Measurements from ENCODE around the gene MYOZ3.

The MYOZ3 gene

GRCh38 chr5:150632305-150633160, 28.5 kb upstream of the MYOZ3 start:
- H2AFZ ChIP-seq (ENCODE audit: low read depth, low read length) = no peak overlapping the region
- H3K27ac ChIP-seq (ENCODE audit: low read length) = no peak overlapping the region
- no peaks in the 10 kb centered on the region for H3K9me3 ChIP-seq (ENCODE audit: insufficient read depth, low read length)
- peaks cover 5% of the 10 kb centered on the region; the same call in 1 of the 2 replicates for H3K79me2 ChIP-seq (ENCODE audit: low read length)
- H3K4me2 ChIP-seq (ENCODE audit: low read length) = no peak overlapping the region
- no peak overlapping the region for H3K9ac ChIP-seq (ENCODE audit: low read length)
- 0 out of 2 replicates have a peak, but pooled peaks cover 3% of the 10 kb centered on the region for H3K27me3 ChIP-seq (ENCODE audit: low read depth, low read length)
- peaks cover under 1% of the 10 kb centered on the region for H3K4me1 ChIP-seq (ENCODE audit: low read length)
- no peaks in the 10 kb centered on the region for H3K36me3 ChIP-seq (replicated peaks; ENCODE audit: low read depth, low read length)
- H4K20me1 ChIP-seq (ENCODE audit: insufficient read depth, low read length) = no peaks in the 10 kb centered on the region
- no peak overlapping the region for H3K4me3 ChIP-seq (ENCODE audit: low read length)
- TF ChIP-seq CTCF (IDR thresholded peaks at IDR 0.05; ENCODE audit: low read depth, low read length) (no peak), EZH2phosphoT487 (IDR thresholded peaks at IDR 0.05; ENCODE audit: low read depth) (no peak)

GRCh38 chr5:150633429-150633828, 27.6 kb upstream of the MYOZ3 start:
- TF ChIP-seq CTCF (IDR thresholded peaks at IDR 0.05; ENCODE audit: low read depth, low read length) (no peak), EZH2phosphoT487 (IDR thresholded peaks at IDR 0.05; ENCODE audit: low read depth) (no peak)
- H3K79me2 ChIP-seq (ENCODE audit: low read length) = no peaks in the 10 kb centered on the region
- no peak overlapping the region for H3K4me2 ChIP-seq (ENCODE audit: low read length)
- H4K20me1 ChIP-seq (ENCODE audit: insufficient read depth, low read length) = no peaks in the 10 kb centered on the region
- no peaks in the 10 kb centered on the region for H3K9me3 ChIP-seq (ENCODE audit: insufficient read depth, low read length)
- H3K36me3 ChIP-seq (replicated peaks; ENCODE audit: low read depth, low read length) = no peaks in the 10 kb centered on the region
- no peak overlapping the region for H2AFZ ChIP-seq (ENCODE audit: low read depth, low read length)
- H3K9ac ChIP-seq (ENCODE audit: low read length) = no peak overlapping the region
- 0 out of 2 replicates have a peak, but pooled peaks cover 3% of the 10 kb centered on the region for H3K27me3 ChIP-seq (ENCODE audit: low read depth, low read length)
- no peak overlapping the region for H3K4me3 ChIP-seq (ENCODE audit: low read length)
- H3K27ac ChIP-seq (ENCODE audit: low read length) = no peak overlapping the region
- no peaks in the 10 kb centered on the region for H3K4me1 ChIP-seq (ENCODE audit: low read length)

GRCh38 chr5:150636391-150637244, 24.4 kb upstream of the MYOZ3 start:
- Histone ChIP-seq H4K20me1 (ENCODE audit: insufficient read depth, low read length) (no peaks in the 10 kb centered on the region), H3K4me1 (ENCODE audit: low read length) (no peaks in the 10 kb centered on the region), H3K79me2 (ENCODE audit: low read length) (no peaks in the 10 kb centered on the region), H3K27me3 (ENCODE audit: low read depth, low read length) (0 out of 2 replicates have a peak, but pooled peaks cover 3% of the 10 kb centered on the region), H3K9ac (ENCODE audit: low read length) (no peak overlapping the region), H2AFZ (ENCODE audit: low read depth, low read length) (no peak overlapping the region), H3K9me3 (ENCODE audit: insufficient read depth, low read length) (no peaks in the 10 kb centered on the region), H3K4me3 (ENCODE audit: low read length) (no peak overlapping the region), H3K27ac (ENCODE audit: low read length) (no peak overlapping the region), H3K4me2 (ENCODE audit: low read length) (no peak overlapping the region), H3K36me3 (replicated peaks; ENCODE audit: low read depth, low read length) (no peaks in the 10 kb centered on the region)
- TF ChIP-seq CTCF (IDR thresholded peaks at IDR 0.05; ENCODE audit: low read depth, low read length) (no peak), EZH2phosphoT487 (IDR thresholded peaks at IDR 0.05; ENCODE audit: low read depth) (no peak)

All from OCI-LY3 (cell line).